ENCODE results near the gene HOXD4. TPM values are rescaled to one million over a fixed set of nuclear protein-coding genes. Genes with fewer than 3 reads are reported as not detected.

The HOXD4 gene
- total RNA-seq, 1 experiment from 2014 or later: not detected

- H3K36me3 Mint-ChIP-seq: 0 out of 2 replicates have a peak, but pooled peaks cover 2% of the 10 kb centered on the region
- peaks cover 37% of the 10 kb centered on the region for H3K4me1 Mint-ChIP-seq
- ChIA-PET POLR2A (interaction anchor here (0.7 kb wide), 1 partner anchor 17 kb away, joined by 3 read pairs; no protein-coding TSS in a partner anchor), CTCF (interaction anchor here (0.7 to 3.1 kb wide), 4 partner anchors 8 to 506 kb away, joined by 3 to 14 read pairs (median 8); no protein-coding TSS in a partner anchor)
- peak overlapping the region; percentile 39 for H3K4me3 Mint-ChIP-seq
- H3K27ac Mint-ChIP-seq: no peak overlapping the region
- H3K27me3 Mint-ChIP-seq (ENCODE audit: low read depth): peaks cover 98% of the 10 kb centered on the region
- H3K9me3 Mint-ChIP-seq: no peaks in the 10 kb centered on the region
- no peak for DNase-seq (ENCODE audit: low spot score)
- no peak for ATAC-seq
- TF ChIP-seq IRF1 (CRISPR knock-in tag; IDR thresholded peaks at IDR 0.05) (no peak), FOXP4 (CRISPR knock-in tag; IDR thresholded peaks at IDR 0.05) (no peak), MAX (CRISPR knock-in tag; IDR thresholded peaks at IDR 0.05) (no peak), FOXJ3 (CRISPR knock-in tag; IDR thresholded peaks at IDR 0.05; ENCODE audit: borderline replicate concordance) (no peak), ZMAT4 (CRISPR knock-in tag; IDR thresholded peaks at IDR 0.05) (no peak), ZNF416 (CRISPR knock-in tag; IDR thresholded peaks at IDR 0.05) (no peak), ZNF425 (CRISPR knock-in tag; conservative IDR thresholded peaks at IDR 0.05) (no peak), IRF2 (CRISPR knock-in tag; IDR thresholded peaks at IDR 0.05; ENCODE audit: borderline replicate concordance, low read depth) (no peak), RORB (CRISPR knock-in tag; IDR thresholded peaks at IDR 0.05) (no peak), ZBTB43 (CRISPR knock-in tag; IDR thresholded peaks at IDR 0.05) (no peak), ARID4B (CRISPR knock-in tag; IDR thresholded peaks at IDR 0.05; ENCODE audit: borderline replicate concordance) (no peak), ZSCAN18 (CRISPR knock-in tag; IDR thresholded peaks at IDR 0.05) (no peak), ERG (CRISPR knock-in tag; IDR thresholded peaks at IDR 0.05) (no peak), CREM (CRISPR knock-in tag; IDR thresholded peaks at IDR 0.05) (no peak)
Measured at GRCh38 chr2:176132205-176133171, 18.9 kb upstream of the HOXD4 start.
